ENCODE data around the gene KCNK10.

The KCNK10 gene

DNA sequence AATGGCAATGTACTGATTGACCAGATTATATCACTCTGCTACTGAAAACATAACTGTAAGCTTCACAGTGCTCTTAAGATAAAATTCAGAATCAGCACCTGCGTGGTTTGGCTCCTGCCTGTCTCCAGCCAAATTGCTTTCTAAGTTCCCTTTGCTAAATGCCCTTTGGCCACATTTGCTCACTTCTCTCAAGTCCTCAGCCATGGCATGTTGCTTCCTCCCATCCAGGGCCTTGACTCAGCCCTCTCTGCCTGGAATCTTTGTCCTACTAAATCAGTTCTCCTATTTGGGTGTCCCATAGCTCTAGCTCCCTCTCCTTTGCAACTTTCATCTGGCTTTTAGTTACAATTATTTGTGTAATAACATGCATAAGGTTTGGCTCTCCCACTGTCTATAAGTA is 71.4 kb downstream of the KCNK10 start:
- DNase-seq (ENCODE audit: low read depth) = no peak
- TF ChIP-seq, protein P1, sequence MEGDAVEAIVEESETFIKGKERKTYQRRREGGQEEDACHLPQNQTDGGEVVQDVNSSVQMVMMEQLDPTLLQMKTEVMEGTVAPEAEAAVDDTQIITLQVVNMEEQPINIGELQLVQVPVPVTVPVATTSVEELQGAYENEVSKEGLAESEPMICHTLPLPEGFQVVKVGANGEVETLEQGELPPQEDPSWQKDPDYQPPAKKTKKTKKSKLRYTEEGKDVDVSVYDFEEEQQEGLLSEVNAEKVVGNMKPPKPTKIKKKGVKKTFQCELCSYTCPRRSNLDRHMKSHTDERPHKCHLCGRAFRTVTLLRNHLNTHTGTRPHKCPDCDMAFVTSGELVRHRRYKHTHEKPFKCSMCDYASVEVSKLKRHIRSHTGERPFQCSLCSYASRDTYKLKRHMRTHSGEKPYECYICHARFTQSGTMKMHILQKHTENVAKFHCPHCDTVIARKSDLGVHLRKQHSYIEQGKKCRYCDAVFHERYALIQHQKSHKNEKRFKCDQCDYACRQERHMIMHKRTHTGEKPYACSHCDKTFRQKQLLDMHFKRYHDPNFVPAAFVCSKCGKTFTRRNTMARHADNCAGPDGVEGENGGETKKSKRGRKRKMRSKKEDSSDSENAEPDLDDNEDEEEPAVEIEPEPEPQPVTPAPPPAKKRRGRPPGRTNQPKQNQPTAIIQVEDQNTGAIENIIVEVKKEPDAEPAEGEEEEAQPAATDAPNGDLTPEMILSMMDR (IDR thresholded peaks at IDR 0.05; ENCODE audit: insufficient read depth, low read depth, low read length, missing control alignments) = no peak
- no peak overlapping the region for H3K4me3 ChIP-seq (ENCODE audit: low read length)

- TF ChIP-seq, protein P1 (IDR thresholded peaks at IDR 0.05; ENCODE audit: insufficient read depth, low read depth, low read length, missing control alignments) = no peak
- H3K4me3 ChIP-seq (ENCODE audit: low read length) = no peak overlapping the region
- DNase-seq (ENCODE audit: low read depth) = no peak
Observed at GRCh38 chr14:88249266-88249665, 73.8 kb downstream of the KCNK10 start.

DNA sequence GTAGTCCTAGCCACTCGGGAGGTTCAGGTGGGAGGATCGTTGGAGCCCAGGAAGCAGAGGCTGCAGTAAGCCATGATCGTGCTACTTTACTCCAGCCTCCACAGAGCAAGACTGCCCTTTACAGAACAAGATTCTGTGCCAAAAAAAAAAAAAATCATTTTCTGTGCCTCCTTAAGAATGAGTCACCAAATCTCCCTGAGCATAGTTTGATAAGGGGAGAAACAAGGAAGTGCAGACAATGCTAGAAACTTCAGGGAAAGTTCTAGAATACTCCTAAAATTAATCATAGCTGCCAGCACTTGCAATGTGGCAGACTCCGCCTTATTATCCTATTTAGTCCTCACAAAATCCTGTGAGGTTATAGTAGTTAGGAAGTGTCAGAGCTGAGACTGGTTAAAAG is 74.5 kb downstream of the KCNK10 start:
- TF ChIP-seq, protein P1 (IDR thresholded peaks at IDR 0.05; ENCODE audit: insufficient read depth, low read depth, low read length, missing control alignments) = no peak
- no peak overlapping the region for H3K4me3 ChIP-seq (ENCODE audit: low read length)
- peak; percentile 27 for DNase-seq (ENCODE audit: low read depth)

DNA sequence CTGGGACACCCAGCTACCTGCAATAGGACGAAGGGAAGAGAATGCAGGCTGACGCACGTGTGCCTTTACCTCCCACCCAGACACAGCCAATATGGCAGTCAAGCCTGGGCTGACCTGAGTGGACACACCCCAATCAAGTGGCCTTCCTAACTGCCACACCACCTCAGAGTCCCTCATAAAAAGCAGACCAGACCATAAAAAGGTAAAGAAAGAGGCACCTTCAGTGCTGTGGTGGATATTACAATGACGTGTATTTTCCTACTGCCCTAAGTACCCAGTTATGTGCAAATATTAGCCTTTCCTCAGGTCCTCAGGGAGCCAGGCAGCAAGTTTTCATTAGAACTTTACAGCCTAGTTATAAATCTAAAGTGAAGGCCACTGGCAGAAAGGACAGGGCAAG is 75.8 kb downstream of the KCNK10 start:
- TF ChIP-seq, protein P1 (IDR thresholded peaks at IDR 0.05; ENCODE audit: insufficient read depth, low read depth, low read length, missing control alignments) = no peak
- no peak overlapping the region for H3K4me3 ChIP-seq (ENCODE audit: low read length)
- no peak for DNase-seq (ENCODE audit: low read depth)

DNA sequence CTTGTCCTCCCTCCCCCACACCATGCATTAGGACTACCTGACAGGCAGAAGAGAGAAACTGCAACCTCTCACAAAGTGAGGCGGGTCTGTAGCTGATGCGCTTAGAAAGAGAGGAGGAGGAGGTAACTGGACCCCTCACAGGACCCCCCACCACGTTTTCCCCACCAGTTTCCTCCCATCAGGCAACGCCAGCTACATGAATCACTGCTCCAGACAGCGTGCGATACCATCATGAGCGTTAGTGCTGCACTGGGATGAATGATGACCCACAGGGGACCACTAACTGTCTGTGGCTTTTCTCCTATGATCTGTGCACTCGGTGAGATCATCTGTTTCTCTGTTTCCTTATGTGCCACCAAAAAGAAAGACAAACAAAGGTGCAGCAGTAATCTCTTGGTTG is 77.7 kb downstream of the KCNK10 start:
- H3K4me3 ChIP-seq (ENCODE audit: low read length) = no peak overlapping the region
- DNase-seq (ENCODE audit: low read depth) = no peak
- TF ChIP-seq, protein P1 (IDR thresholded peaks at IDR 0.05; ENCODE audit: insufficient read depth, low read depth, low read length, missing control alignments) = no peak

GRCh38 chr14:88243946-88244345 is 79.1 kb downstream of the KCNK10 start:
- TF ChIP-seq, protein P1 (IDR thresholded peaks at IDR 0.05; ENCODE audit: insufficient read depth, low read depth, low read length, missing control alignments) = no peak
- H3K4me3 ChIP-seq (ENCODE audit: low read length) = no peak overlapping the region
- DNase-seq (ENCODE audit: low read depth) = no peak

DNA sequence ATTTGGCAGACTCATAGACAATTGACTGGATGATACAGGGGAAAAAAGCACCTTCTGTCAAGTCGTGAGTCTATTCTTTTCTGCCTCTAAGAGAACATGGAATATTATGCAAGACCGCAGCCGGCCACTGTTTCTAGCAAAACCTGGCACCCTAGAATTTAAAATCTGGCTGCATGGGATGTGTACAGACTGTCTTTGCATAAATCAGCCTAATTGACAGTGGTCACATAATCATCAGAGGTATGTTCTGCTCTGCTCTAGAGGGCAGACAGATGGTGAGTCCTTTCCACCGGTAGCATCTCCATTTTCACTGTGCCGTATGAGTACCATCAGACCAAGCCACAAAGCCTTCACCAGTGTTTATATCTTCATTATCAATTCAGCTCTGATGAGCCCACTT is 80.6 kb downstream of the KCNK10 start:
- TF ChIP-seq, protein P1 (IDR thresholded peaks at IDR 0.05; ENCODE audit: insufficient read depth, low read depth, low read length, missing control alignments) = no peak
- H3K4me3 ChIP-seq (ENCODE audit: low read length) = no peak overlapping the region
- no peak for DNase-seq (ENCODE audit: low read depth)
